Fibroblast of pulmonary artery (primary cell): ENCODE results near the gene DCST1.

ENCODE experiments used
- DNase-seq: peaks from one replicate; pipeline ENCODE4 v3.0.0-alpha.2; 2010; ENCODE audit warnings: low read depth
- H3K4me3 ChIP-seq: replicated peaks from 2 replicates; pipeline ENCODE4 v1.5.1; 2011; ENCODE audit warnings: low read depth, mild to moderate bottlenecking, control low read depth, low read length, moderate library complexity
- TF ChIP-seq, protein P1 (sequence below): IDR thresholded peaks from 2 replicates; pipeline ENCODE4 v1.5.1; 2011; ENCODE audit warnings: mild to moderate bottlenecking, control low read depth, low read length, inconsistent platforms; ENCODE audit errors: missing control alignments

The DCST1 gene

GRCh38 chr1:155073377-155074242 is 40.0 kb downstream of the DCST1 start:
- no peak overlapping the region for H3K4me3 ChIP-seq
- TF ChIP-seq, protein P1, sequence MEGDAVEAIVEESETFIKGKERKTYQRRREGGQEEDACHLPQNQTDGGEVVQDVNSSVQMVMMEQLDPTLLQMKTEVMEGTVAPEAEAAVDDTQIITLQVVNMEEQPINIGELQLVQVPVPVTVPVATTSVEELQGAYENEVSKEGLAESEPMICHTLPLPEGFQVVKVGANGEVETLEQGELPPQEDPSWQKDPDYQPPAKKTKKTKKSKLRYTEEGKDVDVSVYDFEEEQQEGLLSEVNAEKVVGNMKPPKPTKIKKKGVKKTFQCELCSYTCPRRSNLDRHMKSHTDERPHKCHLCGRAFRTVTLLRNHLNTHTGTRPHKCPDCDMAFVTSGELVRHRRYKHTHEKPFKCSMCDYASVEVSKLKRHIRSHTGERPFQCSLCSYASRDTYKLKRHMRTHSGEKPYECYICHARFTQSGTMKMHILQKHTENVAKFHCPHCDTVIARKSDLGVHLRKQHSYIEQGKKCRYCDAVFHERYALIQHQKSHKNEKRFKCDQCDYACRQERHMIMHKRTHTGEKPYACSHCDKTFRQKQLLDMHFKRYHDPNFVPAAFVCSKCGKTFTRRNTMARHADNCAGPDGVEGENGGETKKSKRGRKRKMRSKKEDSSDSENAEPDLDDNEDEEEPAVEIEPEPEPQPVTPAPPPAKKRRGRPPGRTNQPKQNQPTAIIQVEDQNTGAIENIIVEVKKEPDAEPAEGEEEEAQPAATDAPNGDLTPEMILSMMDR, result no peak
- no peak for DNase-seq

- TF ChIP-seq, protein P1, result no peak
- no peak overlapping the region for H3K4me3 ChIP-seq
- no peak for DNase-seq
These were observed 41.9 kb downstream of the DCST1 start for GRCh38 chr1:155075535-155075934.

DNA sequence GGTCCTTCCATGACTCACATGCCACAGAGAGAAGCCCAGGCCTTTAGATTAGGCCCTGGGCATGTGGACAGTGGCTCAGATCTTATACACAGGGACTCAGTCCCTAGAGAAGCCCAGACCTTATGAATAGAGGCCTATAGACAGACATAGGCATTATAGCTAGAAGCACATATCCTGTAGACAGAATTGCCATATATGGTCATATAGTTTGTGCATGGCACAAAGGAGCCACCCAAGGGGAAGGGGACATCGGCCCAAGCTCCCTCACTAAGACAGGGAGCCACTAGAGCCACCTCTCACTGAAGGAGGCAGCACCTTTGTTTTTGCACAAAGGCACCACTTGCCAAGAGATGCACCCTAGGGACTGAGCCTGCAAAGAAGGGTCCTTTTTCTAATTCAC is 42.7 kb downstream of the DCST1 start:
- DNase-seq, result no peak
- no peak overlapping the region for H3K4me3 ChIP-seq
- TF ChIP-seq, protein P1, result no peak

- H3K4me3 ChIP-seq, result no peak overlapping the region
- DNase-seq, result no peak
- TF ChIP-seq, protein P1, result no peak
These were observed 43.7 kb downstream of the DCST1 start for GRCh38 chr1:155077346-155077745.

DNA sequence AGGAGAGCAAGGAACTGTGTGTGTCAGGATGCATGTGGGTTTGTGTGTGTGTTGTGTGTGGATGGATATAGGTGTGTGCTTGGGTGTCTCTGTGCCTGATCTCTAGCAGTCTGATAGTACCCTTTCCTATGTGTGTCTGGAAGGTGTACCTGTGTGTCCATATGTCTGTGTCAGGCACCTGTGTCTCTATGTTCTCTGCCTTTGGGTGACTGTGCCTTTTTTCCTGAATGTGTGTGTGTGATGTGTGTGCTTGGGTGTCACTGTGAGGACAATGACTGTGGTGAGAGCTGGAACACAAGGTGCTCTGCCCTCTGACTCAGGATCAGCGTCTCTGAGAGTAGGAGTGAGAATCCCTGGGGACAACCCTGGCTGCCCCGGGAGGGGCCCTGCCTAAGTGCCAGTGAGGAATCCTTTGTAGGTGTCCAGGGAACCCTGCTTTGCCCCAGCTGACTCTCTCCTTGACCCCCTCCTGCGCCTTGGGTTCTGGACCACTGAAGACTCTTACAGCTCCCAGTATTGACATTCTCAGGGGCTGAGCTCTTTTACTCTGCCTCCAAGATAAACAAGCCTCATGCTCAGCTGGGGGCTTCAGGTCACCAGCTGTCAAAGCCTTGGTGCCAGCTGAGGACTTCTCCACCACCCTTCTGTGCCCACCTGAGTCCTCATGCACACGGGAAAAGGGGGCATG is 44.3 kb downstream of the DCST1 start:
- TF ChIP-seq, protein P1, result no peak
- no peak overlapping the region for H3K4me3 ChIP-seq
- DNase-seq, result no peak

DNA sequence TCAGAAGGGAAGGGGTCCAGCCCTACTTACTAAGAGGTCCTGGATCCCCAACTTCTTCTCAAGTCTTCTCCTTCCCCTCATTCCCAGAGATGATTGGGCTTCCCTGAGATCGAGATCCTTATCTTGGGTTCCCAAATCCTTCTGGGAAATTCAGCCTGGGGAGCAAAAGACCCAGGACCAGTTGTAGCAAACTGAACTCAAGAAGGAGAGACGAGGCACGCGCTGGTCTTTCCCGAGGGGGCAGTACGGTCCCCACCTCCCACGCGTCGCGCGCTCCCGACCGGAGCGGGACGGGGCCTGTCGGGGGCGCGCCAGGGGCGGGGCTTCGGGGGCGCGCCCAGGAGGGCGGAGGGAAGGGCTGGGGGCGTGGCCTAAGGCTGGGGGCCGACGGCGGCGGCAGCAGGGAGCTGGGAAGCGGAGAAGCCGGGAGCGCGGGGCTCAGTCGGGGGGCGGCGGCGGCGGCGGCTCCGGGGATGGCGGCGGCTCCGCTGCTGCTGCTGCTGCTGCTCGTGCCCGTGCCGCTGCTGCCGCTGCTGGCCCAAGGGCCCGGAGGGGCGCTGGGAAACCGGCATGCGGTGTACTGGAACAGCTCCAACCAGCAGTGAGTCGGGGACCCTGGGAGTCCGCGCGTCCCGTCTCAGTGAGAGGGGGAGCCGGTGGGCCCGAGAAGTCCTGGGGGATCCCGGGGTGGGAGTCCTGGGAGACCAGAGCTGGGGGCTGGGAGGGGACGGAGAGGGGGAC is 45.0 kb downstream of the DCST1 start, which contains the start of gene EFNA3:
Gene EFNA3 (plus strand): TSS at position 369 of the 741 bp plus-strand sequence. CDS start 105 bp downstream, at position 474.
- TF ChIP-seq, protein P1, result no peak
- H3K4me3 ChIP-seq, result peak within 1 kb of the TSS; percentile 40
- peak; percentile 48 for DNase-seq
